Measurements from ENCODE around the gene YIF1A. TPM values are rescaled to one million over a fixed set of nuclear protein-coding genes. Genes with fewer than 3 reads are reported as not detected.
"Not testable (repeated sequence)": the region's sequence is repeated elsewhere in the genome, so short reads cannot be mapped to it uniquely, and the experiment has no call there.

The YIF1A gene
- total RNA-seq, 1 donor from 2014 or later = 19.0 TPM

DNA sequence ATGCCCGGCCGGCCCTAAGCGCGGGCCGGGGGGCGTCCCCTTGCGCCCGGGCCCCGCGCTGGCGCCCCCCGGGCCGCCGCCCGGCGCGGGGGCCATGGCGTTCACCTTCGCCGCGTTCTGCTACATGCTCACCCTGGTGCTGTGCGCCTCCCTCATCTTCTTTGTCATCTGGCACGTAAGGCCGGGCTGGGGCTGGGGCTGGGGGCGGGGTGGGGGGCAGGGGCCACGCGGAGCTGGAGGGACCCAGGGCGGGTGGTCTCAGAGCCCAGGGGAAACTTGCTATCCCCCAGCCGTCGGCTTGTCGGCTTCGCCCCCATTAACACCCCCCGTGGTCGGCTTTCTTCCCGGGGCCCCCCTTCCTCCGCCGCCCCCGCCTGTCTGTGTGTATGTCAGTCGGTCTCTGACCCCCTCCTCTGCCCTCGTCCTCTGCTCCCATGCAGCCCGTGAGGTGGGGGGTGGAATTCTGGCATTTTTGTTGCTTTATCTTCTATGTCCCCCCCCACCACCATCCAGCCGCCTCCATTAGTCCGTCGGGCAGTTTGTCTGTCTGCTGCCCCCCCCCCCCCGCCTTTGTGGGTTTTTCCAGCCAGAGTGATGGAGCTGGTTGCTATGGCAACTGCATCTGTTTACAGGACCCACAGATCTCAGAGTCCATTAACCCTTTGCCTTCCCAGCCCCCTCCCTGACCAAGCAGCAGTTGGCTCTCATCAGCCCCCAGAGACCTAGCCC, 10.4 kb downstream of the YIF1A start:
- Histone ChIP-seq H3K9ac (no peak overlapping the region), H3K4me3 (peak overlapping the region; percentile 49)
- H3K27ac Mint-ChIP-seq = peak overlapping the region; percentile 85

DNA sequence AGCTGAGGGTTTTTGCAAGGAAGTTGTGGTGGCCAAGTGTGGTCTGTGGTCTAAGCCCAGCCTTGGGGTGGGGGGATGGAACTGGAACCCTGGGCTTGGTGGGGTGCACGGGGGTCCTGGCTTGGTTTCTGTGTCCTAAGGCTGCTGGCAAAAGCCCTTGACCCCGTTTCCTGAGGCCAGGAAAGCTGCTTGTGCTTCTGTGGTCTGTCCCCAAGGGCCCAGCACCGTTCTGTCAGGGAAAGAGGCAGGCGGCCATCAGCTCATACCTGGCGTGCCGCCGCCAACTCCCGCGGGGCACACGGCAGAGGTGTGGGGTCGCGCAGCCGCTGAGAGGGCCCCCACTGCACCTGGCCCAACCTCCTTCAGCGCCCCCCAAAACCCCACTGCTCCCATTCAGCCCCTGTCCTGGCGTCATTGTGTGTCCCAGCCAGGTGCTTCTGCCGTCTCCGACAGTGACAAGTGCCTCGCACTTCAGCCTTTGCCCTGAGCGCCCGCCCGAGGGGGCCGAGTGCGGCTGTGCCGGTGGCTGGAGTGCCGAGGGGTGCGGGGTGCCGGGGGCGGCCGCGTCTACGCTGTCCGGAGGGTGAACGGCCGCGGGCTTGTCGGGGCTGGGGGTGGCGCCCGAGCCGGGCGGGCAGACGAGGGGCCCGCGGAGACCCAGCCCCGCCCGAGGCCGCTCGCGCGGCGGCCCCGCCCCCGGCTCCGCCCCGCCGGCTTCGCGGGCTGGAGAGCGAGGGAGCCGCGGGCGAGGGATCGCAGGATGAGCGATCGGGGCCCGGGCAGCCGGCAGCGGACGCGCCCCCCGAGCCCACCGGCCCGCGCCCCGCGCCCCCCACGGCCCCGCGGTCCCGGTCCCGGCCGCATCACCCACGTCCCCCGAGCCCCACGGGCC, 11.2 kb downstream of the YIF1A start, which contains the start of gene CNIH2:
Gene CNIH2, plus strand, starts transcription at position 705 of the 892 bp plus-strand sequence. CDS start 282 bp downstream, outside the sequence.
- Histone ChIP-seq H3K27ac (no peak within 1 kb of the TSS), H3F3A (ENCODE audit: low read depth) (peaks cover 22% of the 10 kb centered on the region), H3K9ac (no peak within 1 kb of the TSS), H3K36me3 (no peaks in the 10 kb centered on the region), H3K4me1 (peaks cover 18% of the 10 kb centered on the region), H4K20me1 (ENCODE audit: low read depth) (peaks cover 46% of the 10 kb centered on the region), H3K27me3 (peaks cover 17% of the 10 kb centered on the region), H3K79me2 (ENCODE audit: low read depth) (no peaks in the 10 kb centered on the region), H2AFZ (replicated peaks) (no peak within 1 kb of the TSS), H3K4me3 (peak within 1 kb of the TSS; percentile 52), H3K4me2 (peak within 1 kb of the TSS; percentile 91), H3K9me3 (ENCODE audit: low read depth) (no peaks in the 10 kb centered on the region)
- Mint-ChIP-seq H3K27me3 (ENCODE audit: insufficient read depth, low read depth) (peaks cover 3% of the 10 kb centered on the region), H3K9me3 (no peaks in the 10 kb centered on the region), H3K4me1 (peaks cover 40% of the 10 kb centered on the region), H3K36me3 (peaks cover 10% of the 10 kb centered on the region), H3K4me3 (peak within 1 kb of the TSS; percentile 91), H3K27ac (peak within 1 kb of the TSS; percentile 85)
- peak; percentile 82 for DNase-seq (ENCODE audit: low spot score)
- TF ChIP-seq EZH2 (IDR thresholded peaks at IDR 0.05) = no peak
- TF ChIP-seq EZH2phosphoT487 (IDR thresholded peaks at IDR 0.05) = no peak
- TF ChIP-seq, protein P1, sequence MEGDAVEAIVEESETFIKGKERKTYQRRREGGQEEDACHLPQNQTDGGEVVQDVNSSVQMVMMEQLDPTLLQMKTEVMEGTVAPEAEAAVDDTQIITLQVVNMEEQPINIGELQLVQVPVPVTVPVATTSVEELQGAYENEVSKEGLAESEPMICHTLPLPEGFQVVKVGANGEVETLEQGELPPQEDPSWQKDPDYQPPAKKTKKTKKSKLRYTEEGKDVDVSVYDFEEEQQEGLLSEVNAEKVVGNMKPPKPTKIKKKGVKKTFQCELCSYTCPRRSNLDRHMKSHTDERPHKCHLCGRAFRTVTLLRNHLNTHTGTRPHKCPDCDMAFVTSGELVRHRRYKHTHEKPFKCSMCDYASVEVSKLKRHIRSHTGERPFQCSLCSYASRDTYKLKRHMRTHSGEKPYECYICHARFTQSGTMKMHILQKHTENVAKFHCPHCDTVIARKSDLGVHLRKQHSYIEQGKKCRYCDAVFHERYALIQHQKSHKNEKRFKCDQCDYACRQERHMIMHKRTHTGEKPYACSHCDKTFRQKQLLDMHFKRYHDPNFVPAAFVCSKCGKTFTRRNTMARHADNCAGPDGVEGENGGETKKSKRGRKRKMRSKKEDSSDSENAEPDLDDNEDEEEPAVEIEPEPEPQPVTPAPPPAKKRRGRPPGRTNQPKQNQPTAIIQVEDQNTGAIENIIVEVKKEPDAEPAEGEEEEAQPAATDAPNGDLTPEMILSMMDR (IDR thresholded peaks at IDR 0.05) = no peak

More for the DNA sequence above, 10.4 kb downstream of the YIF1A start:
- Mint-ChIP-seq H3K9me3 (no peaks in the 10 kb centered on the region), H3K4me1 (peaks cover 46% of the 10 kb centered on the region), H3K36me3 (peaks cover 6% of the 10 kb centered on the region), H3K4me3 (peak overlapping the region; percentile 91), H3K27me3 (ENCODE audit: insufficient read depth, low read depth) (peaks cover 3% of the 10 kb centered on the region)
- no peaks in the 10 kb centered on the region for H3K9me3 ChIP-seq (ENCODE audit: low read depth)
- peak; percentile 69 for DNase-seq (ENCODE audit: low spot score)
- H2AFZ ChIP-seq (replicated peaks) = no peak overlapping the region
- TF ChIP-seq EZH2 (IDR thresholded peaks at IDR 0.05) = no peak
- TF ChIP-seq EZH2phosphoT487 (IDR thresholded peaks at IDR 0.05) = no peak
- TF ChIP-seq, protein P1 (IDR thresholded peaks at IDR 0.05) = no peak
- peak overlapping the region; percentile 90 for H3K4me2 ChIP-seq
- peaks cover 30% of the 10 kb centered on the region for H3F3A ChIP-seq (ENCODE audit: low read depth)
- peaks cover 54% of the 10 kb centered on the region for H4K20me1 ChIP-seq (ENCODE audit: low read depth)
- H3K27ac ChIP-seq = no peak overlapping the region
- H3K27me3 ChIP-seq = peaks cover 17% of the 10 kb centered on the region
- no peaks in the 10 kb centered on the region for H3K36me3 ChIP-seq
- peaks cover 22% of the 10 kb centered on the region for H3K4me1 ChIP-seq
- no peaks in the 10 kb centered on the region for H3K79me2 ChIP-seq (ENCODE audit: low read depth)

DNA sequence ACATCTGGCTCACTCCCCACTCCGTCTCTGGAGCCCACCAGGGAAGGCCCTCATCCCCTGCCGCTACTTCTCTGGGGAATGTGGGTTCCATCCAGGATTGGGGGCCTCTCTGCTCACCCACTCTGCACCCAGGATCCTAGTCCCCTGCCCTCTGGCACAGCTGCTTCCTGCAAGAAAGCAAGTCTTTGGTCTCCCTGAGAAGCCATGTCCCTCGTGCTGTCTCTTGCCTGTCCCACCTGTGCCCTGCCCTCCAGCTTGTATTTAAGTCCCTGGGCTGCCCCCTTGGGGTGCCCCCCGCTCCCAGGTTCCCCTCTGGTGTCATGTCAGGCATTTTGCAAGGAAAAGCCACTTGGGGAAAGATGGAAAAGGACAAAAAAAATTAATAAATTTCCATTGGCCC, 11.9 kb downstream of the YIF1A start:
- Histone ChIP-seq H4K20me1 (ENCODE audit: low read depth) (peaks cover 42% of the 10 kb centered on the region), H3F3A (ENCODE audit: low read depth) (peaks cover 21% of the 10 kb centered on the region), H3K27me3 (peaks cover 17% of the 10 kb centered on the region), H3K4me1 (peaks cover 13% of the 10 kb centered on the region)
- not testable (repeated sequence) for H3K4me2 ChIP-seq; H3K4me3 ChIP-seq; H3K9me3 ChIP-seq (ENCODE audit: low read depth); H3K27ac ChIP-seq; H3K9ac ChIP-seq; DNase-seq (ENCODE audit: low spot score); H3K79me2 ChIP-seq (ENCODE audit: low read depth); H3K36me3 ChIP-seq; H3K27ac Mint-ChIP-seq; H3K27me3 Mint-ChIP-seq (ENCODE audit: insufficient read depth, low read depth); H3K9me3 Mint-ChIP-seq; H2AFZ ChIP-seq (replicated peaks)
- peaks cover 38% of the 10 kb centered on the region for H3K4me1 Mint-ChIP-seq
- H3K4me3 Mint-ChIP-seq = peak overlapping the region; percentile 76
- peaks cover 14% of the 10 kb centered on the region for H3K36me3 Mint-ChIP-seq

DNA sequence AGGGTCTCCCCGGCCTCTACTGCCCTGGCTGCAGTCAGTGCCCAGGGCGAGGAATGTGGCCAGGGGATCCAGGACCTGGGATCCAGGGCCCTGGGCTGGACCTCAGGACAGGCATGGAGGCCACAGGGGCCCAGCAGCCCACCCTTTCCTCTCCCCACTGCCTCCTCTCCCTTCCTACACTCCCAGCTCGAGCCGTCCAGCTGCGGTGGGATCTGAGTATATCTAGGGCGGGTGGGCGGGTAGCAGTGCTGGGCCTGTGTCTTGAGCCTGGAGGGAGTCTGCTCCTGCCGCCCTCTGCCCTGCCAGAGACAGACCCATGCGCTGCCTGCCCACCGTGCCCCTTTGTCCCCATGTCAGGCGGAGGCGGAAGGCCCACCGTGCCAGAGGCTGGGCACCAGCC, 12.3 kb downstream of the YIF1A start:
- not testable (repeated sequence) for H3K9me3 Mint-ChIP-seq; H3K4me3 ChIP-seq; H3K79me2 ChIP-seq (ENCODE audit: low read depth); H3K27ac Mint-ChIP-seq; H3K4me3 Mint-ChIP-seq; DNase-seq (ENCODE audit: low spot score); H3K36me3 ChIP-seq; H3K27me3 Mint-ChIP-seq (ENCODE audit: insufficient read depth, low read depth); H2AFZ ChIP-seq (replicated peaks); H3K9me3 ChIP-seq (ENCODE audit: low read depth); H3K4me1 ChIP-seq; H3K27ac ChIP-seq; H3K9ac ChIP-seq; H3K4me2 ChIP-seq
- Mint-ChIP-seq H3K36me3 (peaks cover 18% of the 10 kb centered on the region), H3K4me1 (peaks cover 33% of the 10 kb centered on the region)
- Histone ChIP-seq H4K20me1 (ENCODE audit: low read depth) (peaks cover 37% of the 10 kb centered on the region), H3F3A (ENCODE audit: low read depth) (peaks cover 19% of the 10 kb centered on the region), H3K27me3 (peaks cover 17% of the 10 kb centered on the region)
